H1 (cell line): ENCODE measurements around the gene STK33. TPM values are rescaled to one million over a fixed set of nuclear protein-coding genes. Genes with fewer than 3 reads are reported as not detected.

Experiments
- CTCF ChIA-PET: fragments of 300-600 bp; sonication (Branson Sonifier 250); formaldehyde crosslinking; loops from one replicate; lab custom pipeline; 2021; ENCODE audit not compliant: partially characterized antibody; lab: Charles Lee
- POLR2A ChIA-PET: fragments of 300-600 bp; sonication (Branson Sonifier 250); formaldehyde crosslinking; loops from one replicate; lab custom pipeline; 2021; ENCODE audit warnings: inconsistent platforms; ENCODE audit not compliant: partially characterized antibody; lab: Charles Lee
- DNase-seq, 2 experiments: peaks; one replicate each; pipeline versions ENCODE4 v3.0.0 to v3.0.0-alpha.2; 2010 to 2022; ENCODE audit warnings: low spot score in 2 of 2, low read depth in 1 of 2, mixed read lengths in 1 of 2
- FAIRE-seq: peaks from 2 replicates; lab custom pipeline; 2011; peaks lifted over from hg19 to GRCh38; lab: Jason Lieb, UNC
- H2AFZ ChIP-seq: 2 replicates; pipeline ENCODE4 v1.8.1; 2012; ENCODE audit warnings: low read length, inconsistent platforms
- H2AK5ac ChIP-seq: 2 replicates; pipeline ENCODE4 v1.6.1; 2013; ENCODE audit warnings: low read depth, low read length
- H2BK120ac ChIP-seq: replicated peaks from 2 replicates; pipeline ENCODE3; 2013; ENCODE audit warnings: low read depth, low read length, inconsistent platforms
- H2BK12ac ChIP-seq: 2 replicates; pipeline ENCODE4 v1.6.1; 2013; ENCODE audit warnings: low read depth, low read length
- H2BK15ac ChIP-seq: 2 replicates; pipeline ENCODE4 v1.6.1; 2013; ENCODE audit warnings: low read length
- H2BK20ac ChIP-seq: 2 replicates; pipeline ENCODE4 v1.6.1; 2013; ENCODE audit warnings: low read length
- H2BK5ac ChIP-seq: 2 replicates; pipeline ENCODE4 v1.6.1; 2013; ENCODE audit warnings: low read depth, low read length
- H3K14ac ChIP-seq: 2 replicates; pipeline ENCODE4 v1.6.1; 2013; ENCODE audit warnings: inconsistent platforms; ENCODE audit not compliant: insufficient read length
- H3K18ac ChIP-seq: 2 replicates; pipeline ENCODE4 v1.6.1; 2013; ENCODE audit warnings: low read length; ENCODE audit errors: extremely low read depth
- H3K23ac ChIP-seq: 2 replicates; pipeline ENCODE4 v1.6.1; 2013; ENCODE audit warnings: inconsistent platforms; ENCODE audit not compliant: insufficient read length
- H3K23me2 ChIP-seq: 2 replicates; pipeline ENCODE4 v1.6.1; 2013; ENCODE audit warnings: low read depth, low read length
- H3K27ac ChIP-seq: 2 replicates; pipeline ENCODE4 v1.6.1; 2011; ENCODE audit warnings: low read depth, low read length, inconsistent platforms
- H3K27me3 ChIP-seq, 4 experiments: replicated peaks in 1 of 4; 1 replicate in 1 of 4; 2 replicates in 3 of 4; pipeline versions ENCODE4 v1.6.1 to v1.8.1; 2011 to 2013; ENCODE audit warnings: low read length in 3 of 4, mild to moderate bottlenecking in 3 of 4, inconsistent platforms in 2 of 4, mixed read lengths in 2 of 4, moderate library complexity in 1 of 4; ENCODE audit not compliant: control insufficient read depth in 3 of 4, insufficient read depth in 3 of 4; ENCODE audit errors: extremely low read depth in 1 of 4
- H3K36me3 ChIP-seq, 4 experiments: 2 replicates each; pipeline versions ENCODE4 v1.6.1 to v1.8.1; 2011 to 2013; ENCODE audit warnings: mild to moderate bottlenecking in 4 of 4, low read length in 3 of 4, moderate library complexity in 2 of 4, control low read depth in 1 of 4, inconsistent platforms in 1 of 4; ENCODE audit not compliant: insufficient read depth in 4 of 4, control insufficient read depth in 2 of 4
- H3K4ac ChIP-seq: replicated peaks from 2 replicates; pipeline ENCODE3; 2013; ENCODE audit warnings: low read length, low read depth, mixed read lengths, inconsistent platforms; ENCODE audit not compliant: insufficient read length
- H3K4me1 ChIP-seq, 4 experiments: replicated peaks in 1 of 4; 1 replicate in 1 of 4; 2 replicates in 3 of 4; pipeline versions ENCODE4 v1.6.1 to v1.8.1; 2011 to 2013; ENCODE audit warnings: low read length in 3 of 4, inconsistent platforms in 2 of 4, mixed read lengths in 1 of 4; ENCODE audit not compliant: insufficient read depth in 4 of 4, control insufficient read depth in 3 of 4
- H3K4me2 ChIP-seq, 2 experiments: 2 replicates each; pipeline versions ENCODE4 v1.6.1 to v1.8.1; 2011 to 2013; ENCODE audit warnings: low read depth in 2 of 2, low read length in 2 of 2, control low read depth in 1 of 2, inconsistent platforms in 1 of 2, mild to moderate bottlenecking in 1 of 2; ENCODE audit not compliant: insufficient read depth in 1 of 2
- H3K4me3 ChIP-seq, 4 experiments: fragments of 200-600, 300-600 bp in 1 of 4; sonication (generic), shearing (Covaris generic), sonication (Bioruptor Twin) in 1 of 4; 2 replicates each; pipeline versions ENCODE4 v1.5.1 to v1.8.1; 2011 to 2016; ENCODE audit warnings: low read length in 4 of 4, low read depth in 3 of 4, control low read depth in 2 of 4, inconsistent platforms in 2 of 4, mild to moderate bottlenecking in 2 of 4, mixed read lengths in 1 of 4, moderate library complexity in 1 of 4; ENCODE audit not compliant: insufficient read depth in 2 of 4; ENCODE audit errors: extremely low read depth in 1 of 4
- H3K56ac ChIP-seq: replicated peaks from 2 replicates; pipeline ENCODE3; 2013; ENCODE audit warnings: low read depth, mild to moderate bottlenecking, mixed read lengths, low read length, inconsistent platforms; ENCODE audit not compliant: insufficient read length
- H3K79me1 ChIP-seq: 2 replicates; pipeline ENCODE4 v1.6.1; 2013; ENCODE audit warnings: low read depth, low read length, control low read depth
- H3K79me2 ChIP-seq, 2 experiments: 2 replicates each; pipeline versions ENCODE4 v1.6.1 to v1.8.1; 2012 to 2013; ENCODE audit warnings: low read length in 2 of 2, mild to moderate bottlenecking in 2 of 2, inconsistent platforms in 1 of 2; ENCODE audit not compliant: insufficient read depth in 2 of 2, control insufficient read depth in 1 of 2
- H3K9ac ChIP-seq, 4 experiments: replicated peaks in 1 of 4; 1 replicate in 1 of 4; 2 replicates in 3 of 4; pipeline versions ENCODE4 v1.6.1 to v1.8.1; 2011 to 2013; ENCODE audit warnings: low read depth in 3 of 4, low read length in 3 of 4, control low read depth in 2 of 4, mild to moderate bottlenecking in 2 of 4, moderate library complexity in 2 of 4, inconsistent platforms in 1 of 4; ENCODE audit errors: extremely low read depth in 1 of 4
- H3K9me3 ChIP-seq, 2 experiments: 2 replicates each; pipeline versions ENCODE4 v1.6.1 to v1.8.1; 2012 to 2013; ENCODE audit warnings: mild to moderate bottlenecking in 2 of 2, moderate library complexity in 2 of 2, control low read depth in 1 of 2, inconsistent platforms in 1 of 2, low read depth in 1 of 2, low read length in 1 of 2, mixed read lengths in 1 of 2; ENCODE audit not compliant: insufficient read depth in 2 of 2
- H4K20me1 ChIP-seq, 2 experiments: replicated peaks in 1 of 2; 2 replicates each; pipeline versions ENCODE3 to v1.8.1; 2011 to 2013; ENCODE audit warnings: inconsistent platforms in 2 of 2, low read length in 2 of 2, mild to moderate bottlenecking in 1 of 2; ENCODE audit not compliant: insufficient read depth in 2 of 2, control insufficient read depth in 1 of 2
- H4K5ac ChIP-seq: 2 replicates; pipeline ENCODE4 v1.6.1; 2013; ENCODE audit warnings: low read length, low read depth, mixed read lengths, inconsistent platforms; ENCODE audit not compliant: insufficient read length
- H4K8ac ChIP-seq: 2 replicates; pipeline ENCODE4 v1.8.0; 2013; ENCODE audit warnings: mild to moderate bottlenecking, moderate library complexity, low read length, inconsistent platforms; ENCODE audit not compliant: insufficient read depth; ENCODE audit errors: extremely low read depth
- H4K91ac ChIP-seq: replicated peaks from 2 replicates; pipeline ENCODE3; 2013; ENCODE audit warnings: low read length, mixed read lengths, inconsistent platforms; ENCODE audit not compliant: insufficient read length
- POU5F1 ChIP-seq: IDR thresholded peaks from 2 replicates; pipeline ENCODE4 v1.6.1; 2011; ENCODE audit warnings: low read depth, mild to moderate bottlenecking, low read length, moderate library complexity
- RFX5 ChIP-seq: IDR thresholded peaks from 2 replicates; pipeline ENCODE4 v1.6.1; 2011; ENCODE audit warnings: low read depth, low read length, improper control_type of control experiment, borderline replicate concordance
- SRF ChIP-seq: IDR thresholded peaks from 2 replicates; pipeline ENCODE4 v1.6.1; 2011; ENCODE audit warnings: mild to moderate bottlenecking, low read depth, low read length, moderate library complexity
- WGBS, 2 experiments: shearing (Covaris generic) in 1 of 2; methylation state at CpG; one replicate each; pipeline versions ENCODE4 v1.1.6 to v1.1.7; 2013 to 2015; ENCODE audit warnings: low lambda C conversion rate in 2 of 2, mixed read lengths in 2 of 2, inconsistent platforms in 1 of 2, low coverage in 1 of 2, missing lambda C conversion rate in 1 of 2; ENCODE audit not compliant: insufficient replicate concordance in 2 of 2, insufficient coverage in 1 of 2, insufficient read length in 1 of 2; ENCODE audit errors: extremely low coverage in 1 of 2, missing lambda C conversion rate in 1 of 2; 5-methylcytosine and 5-hydroxymethylcytosine counted together
- polyA plus RNA-seq, 7 experiments: library from polyadenylated mRNA; depleted of rRNA in 3 of 7; stranded (reverse) in 5 of 7; unstranded in 2 of 7; fragments of >200 nt in 5 of 7; fragments of 200-250 nt in 2 of 7; gene quantifications; 1 replicate in 5 of 7; 2 replicates in 1 of 7; 4 replicates in 1 of 7; pipeline versions ENCODE4 v1.2.1 to v1.2.3, GENCODE V29; 2011 to 2013; ENCODE audit warnings: missing spikeins in 2 of 7, mixed read lengths in 2 of 7
- total RNA-seq: library from RNA; stranded (reverse); fragmentation: NEBNext Ultra II Directional; extraction: Animal tissue kit (Norgen Biotek cat#: 25700); gene quantifications from 2 replicates; pipeline ENCODE4 v1.2.1, GENCODE V29; 2021

Gene STK33
- total and polyA plus RNA-seq, 2 of the 8 experiments (the other 6 are each of a cell fraction or from before 2014, with no cell fraction given), result 8.8 to 25.1 TPM

- Histone ChIP-seq H3K36me3 (no peaks in the 10 kb centered on the region), H2BK120ac (no peak overlapping the region), H3K9me3 (no peaks in the 10 kb centered on the region), H2AK5ac (no peak overlapping the region), H3K56ac (no peak overlapping the region), H2BK20ac (no peak overlapping the region), H3K23me2 (no peaks in the 10 kb centered on the region), H3K4me2 (no peak overlapping the region), H2BK5ac (no peak overlapping the region), H3K27me3 (no peaks in the 10 kb centered on the region), H4K5ac (no peak overlapping the region), H4K20me1 (no peaks in the 10 kb centered on the region), H3K14ac (no peak overlapping the region), H3K23ac (no peak overlapping the region), H2BK12ac (no peak overlapping the region), H3K79me1 (peaks cover 2% of the 10 kb centered on the region; the same call in 1 of the 2 replicates), H3K4me3 (no peak overlapping the region), H4K8ac (no peak overlapping the region), H3K4me1 (no peaks in the 10 kb centered on the region), H2BK15ac (no peak overlapping the region), H3K9ac (no peak overlapping the region), H3K4ac (no peak overlapping the region), H2AFZ (no peak overlapping the region), H4K91ac (no peak overlapping the region), H3K18ac (no peak overlapping the region), H3K79me2 (peaks cover 0 to 6% of the 10 kb centered on the region in 2 experiments; a peak in 1 of 4 replicates), H3K27ac (no peak overlapping the region)
- CTCF ChIA-PET, result interaction anchor here (0.6 to 2.3 kb wide), 5 partner anchors 10 to 55 kb away, joined by 3 to 7 read pairs (median 4); no protein-coding TSS in a partner anchor
- TF ChIP-seq POU5F1 (no peak), RFX5 (no peak), SRF (no peak)
- POLR2A ChIA-PET, result interaction anchor here (0.6 to 1.8 kb wide), 3 partner anchors 11 to 142 kb away, joined by 3 to 7 read pairs (median 4); partner anchors contain the start of gene STK33
- WGBS, 2 experiments, result 92% methylated on average over 1 of the region's 1 CpG; no CpG with 5 or more reads in 1 of the 2 experiments
- FAIRE-seq (no peak), DNase-seq (no peak)
Observed at GRCh38 chr11:8584082-8584481, 9.9 kb downstream of the STK33 start.
